Fibroblast of villous mesenchyme (primary cell): ENCODE measurements around the gene CCDC136. TPM values are rescaled to one million over a fixed set of nuclear protein-coding genes. Genes with fewer than 3 reads are reported as not detected.

Source experiments
- DNase-seq: peaks from one replicate; pipeline ENCODE4 v3.0.0-alpha.2; 2010; ENCODE audit warnings: low read depth
- H3K4me3 ChIP-seq: 2 replicates; pipeline ENCODE4 v1.5.1; 2011; ENCODE audit warnings: low read depth, mild to moderate bottlenecking, low read length
- total RNA-seq: library from RNA; depleted of rRNA; stranded (reverse); fragments of >200 nt; gene quantifications from 2 replicates; pipeline ENCODE4 v1.2.3, GENCODE V29; 2012
- TF ChIP-seq, protein P1 (sequence below): IDR thresholded peaks from 2 replicates; pipeline ENCODE4 v1.5.1; 2012; ENCODE audit warnings: low read depth, mild to moderate bottlenecking, low read length; ENCODE audit not compliant: insufficient read depth

Gene CCDC136
- total RNA-seq, 1 donor = 9.9 TPM

- TF ChIP-seq, protein P1, sequence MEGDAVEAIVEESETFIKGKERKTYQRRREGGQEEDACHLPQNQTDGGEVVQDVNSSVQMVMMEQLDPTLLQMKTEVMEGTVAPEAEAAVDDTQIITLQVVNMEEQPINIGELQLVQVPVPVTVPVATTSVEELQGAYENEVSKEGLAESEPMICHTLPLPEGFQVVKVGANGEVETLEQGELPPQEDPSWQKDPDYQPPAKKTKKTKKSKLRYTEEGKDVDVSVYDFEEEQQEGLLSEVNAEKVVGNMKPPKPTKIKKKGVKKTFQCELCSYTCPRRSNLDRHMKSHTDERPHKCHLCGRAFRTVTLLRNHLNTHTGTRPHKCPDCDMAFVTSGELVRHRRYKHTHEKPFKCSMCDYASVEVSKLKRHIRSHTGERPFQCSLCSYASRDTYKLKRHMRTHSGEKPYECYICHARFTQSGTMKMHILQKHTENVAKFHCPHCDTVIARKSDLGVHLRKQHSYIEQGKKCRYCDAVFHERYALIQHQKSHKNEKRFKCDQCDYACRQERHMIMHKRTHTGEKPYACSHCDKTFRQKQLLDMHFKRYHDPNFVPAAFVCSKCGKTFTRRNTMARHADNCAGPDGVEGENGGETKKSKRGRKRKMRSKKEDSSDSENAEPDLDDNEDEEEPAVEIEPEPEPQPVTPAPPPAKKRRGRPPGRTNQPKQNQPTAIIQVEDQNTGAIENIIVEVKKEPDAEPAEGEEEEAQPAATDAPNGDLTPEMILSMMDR = no peak
Observed at GRCh38 chr7:128849156-128849515, 57.4 kb downstream of the CCDC136 start.

DNA sequence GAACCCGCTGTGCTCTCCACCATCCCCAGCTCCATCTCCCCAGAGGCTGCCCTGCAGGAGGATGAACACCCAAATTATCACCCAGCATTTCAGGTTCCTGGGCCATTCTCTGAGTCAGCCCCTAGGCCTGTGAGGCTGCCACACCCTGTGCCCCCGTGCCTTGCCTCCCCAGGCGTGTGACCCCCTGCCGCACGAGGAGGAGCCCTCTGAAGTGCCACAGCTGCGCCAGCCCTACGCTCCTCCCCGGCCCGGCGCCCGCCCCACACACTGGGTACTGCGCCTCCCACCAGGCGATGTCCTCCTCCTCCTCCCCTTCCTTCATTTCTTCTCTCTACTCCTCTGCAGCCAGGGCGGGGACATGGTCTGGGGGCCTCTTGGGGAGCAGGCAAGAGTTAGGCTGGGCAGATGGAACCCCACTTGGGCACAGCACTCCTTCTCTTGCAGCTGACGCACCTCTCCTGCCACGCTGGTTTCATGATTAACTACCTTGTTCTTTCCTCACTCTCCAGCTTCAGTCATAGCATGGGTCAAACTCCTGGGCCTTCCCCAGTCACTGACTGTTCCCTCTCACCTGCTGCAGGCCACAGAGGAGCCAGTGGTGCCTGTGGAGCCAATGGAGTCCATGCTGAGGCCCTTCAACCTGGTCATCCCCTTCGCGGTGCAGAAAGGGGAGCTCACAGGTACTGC is 58.2 kb downstream of the CCDC136 start:
- H3K4me3 ChIP-seq = no peak overlapping the region
- DNase-seq = no peak
- TF ChIP-seq, protein P1 = no peak

More at GRCh38 chr7:128849156-128849515, 57.4 kb downstream of the CCDC136 start:
- H3K4me3 ChIP-seq = no peak overlapping the region
- DNase-seq = no peak

GRCh38 chr7:128852537-128853254 is 60.9 kb downstream of the CCDC136 start:
- H3K4me3 ChIP-seq = no peak overlapping the region
- no peak for DNase-seq
- TF ChIP-seq, protein P1 = no peak

DNA sequence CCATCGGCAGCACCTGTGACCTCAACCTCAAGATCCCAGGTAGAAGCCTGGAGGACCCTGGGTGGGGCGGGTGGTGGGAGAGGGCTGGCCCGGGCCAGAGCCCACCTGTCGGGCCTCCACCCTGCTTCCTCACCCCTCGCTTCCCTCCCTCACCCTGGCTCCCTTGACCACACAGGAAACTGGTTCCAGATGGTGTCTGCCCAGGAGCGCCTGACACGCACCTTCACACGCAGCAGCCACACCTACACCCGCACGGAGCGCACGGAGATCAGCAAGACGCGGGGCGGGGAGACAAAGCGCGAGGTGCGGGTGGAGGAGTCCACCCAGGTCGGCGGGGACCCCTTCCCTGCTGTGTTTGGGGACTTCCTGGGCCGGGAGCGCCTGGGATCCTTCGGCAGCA is 62.0 kb downstream of the CCDC136 start:
- no peak overlapping the region for H3K4me3 ChIP-seq
- DNase-seq = no peak
- TF ChIP-seq, protein P1 = no peak

GRCh38 chr7:128854396-128854795 is 62.6 kb downstream of the CCDC136 start:
- no peak for DNase-seq
- TF ChIP-seq, protein P1 = no peak
- H3K4me3 ChIP-seq = no peak overlapping the region

GRCh38 chr7:128855559-128855958 is 63.8 kb downstream of the CCDC136 start:
- TF ChIP-seq, protein P1 = no peak
- no peak overlapping the region for H3K4me3 ChIP-seq
- no peak for DNase-seq
